Neutrophil (primary cell): ENCODE data around the gene NAT10.
"Not testable (repeated sequence)": the region's sequence is repeated elsewhere in the genome, so short reads cannot be mapped to it uniquely, and the experiment has no call there.

Source experiments
- H3K27ac ChIP-seq: fragments of 200-600 bp; sonication (generic); 2 replicates; pipeline ENCODE4 v1.5.1; 2016; ENCODE audit warnings: mild to moderate bottlenecking, moderate library complexity
- H3K27me3 ChIP-seq: fragments of 200-600 bp; sonication (generic); 2 replicates; pipeline ENCODE4 v1.6.0; 2016; ENCODE audit warnings: mild to moderate bottlenecking
- H3K36me3 ChIP-seq: fragments of 200-600 bp; sonication (generic); 2 replicates; pipeline ENCODE4 v1.5.1; 2017
- H3K4me1 ChIP-seq, 2 experiments: fragments of 200-600 bp in 1 of 2; sonication (generic) in 1 of 2; 1 replicate in 1 of 2; 2 replicates in 1 of 2; pipeline versions ENCODE4 v1.5.1 to v1.6.1; 2013 to 2016; ENCODE audit warnings: low read depth in 1 of 2, low read length in 1 of 2, mild to moderate bottlenecking in 1 of 2, moderate library complexity in 1 of 2; ENCODE audit not compliant: control insufficient read depth in 1 of 2, insufficient read depth in 1 of 2
- H3K4me3 ChIP-seq, 2 experiments: fragments of 200-600 bp in 1 of 2; sonication (generic) in 1 of 2; 1 replicate in 1 of 2; 2 replicates in 1 of 2; pipeline ENCODE4 v1.5.1; 2013 to 2016; ENCODE audit warnings: low read depth in 1 of 2, low read length in 1 of 2, mild to moderate bottlenecking in 1 of 2, moderate library complexity in 1 of 2
- H3K9me3 ChIP-seq: fragments of 200-600 bp; sonication (generic); 2 replicates; pipeline ENCODE4 v1.5.1; 2016
- CTCF ChIP-seq: fragments of 200-600 bp; sonication (generic); IDR thresholded peaks from 2 replicates; pipeline ENCODE4 v1.5.1; 2016; ENCODE audit warnings: antibody characterized with exemption

NAT10 gene

GRCh38 chr11:34180040-34180813 is 74.8 kb downstream of the NAT10 start:
- Histone ChIP-seq H3K36me3 (no peaks in the 10 kb centered on the region), H3K27me3 (no peaks in the 10 kb centered on the region), H3K27ac (no peak overlapping the region), H3K4me1 (no peaks in the 10 kb centered on the region), H3K4me3 (no peak overlapping the region), H3K9me3 (no peaks in the 10 kb centered on the region)
- no peak for TF ChIP-seq CTCF

GRCh38 chr11:34180814-34181165 is 75.4 kb downstream of the NAT10 start:
- H3K9me3 ChIP-seq, H3K27ac ChIP-seq, H3K4me3 ChIP-seq, H3K4me1 ChIP-seq, H3K36me3 ChIP-seq, H3K27me3 ChIP-seq: not testable (repeated sequence)

GRCh38 chr11:34181251-34181650 is 75.8 kb downstream of the NAT10 start:
- Histone ChIP-seq H3K9me3 (no peaks in the 10 kb centered on the region), H3K36me3 (no peaks in the 10 kb centered on the region), H3K27ac (no peak overlapping the region), H3K4me3 (no peak overlapping the region), H3K27me3 (no peaks in the 10 kb centered on the region), H3K4me1 (no peaks in the 10 kb centered on the region)
- TF ChIP-seq CTCF: no peak

- H3K27ac ChIP-seq: no peak overlapping the region
- TF ChIP-seq CTCF: no peak
- no peaks in the 10 kb centered on the region for H3K4me1 ChIP-seq
- no peaks in the 10 kb centered on the region for H3K36me3 ChIP-seq
- no peaks in the 10 kb centered on the region for H3K27me3 ChIP-seq
- no peak overlapping the region for H3K4me3 ChIP-seq
- no peaks in the 10 kb centered on the region for H3K9me3 ChIP-seq
These were observed 76.5 kb downstream of the NAT10 start for GRCh38 chr11:34181856-34182405.

GRCh38 chr11:34182425-34182824 is 77.0 kb downstream of the NAT10 start:
- Histone ChIP-seq H3K36me3 (no peaks in the 10 kb centered on the region), H3K9me3 (no peaks in the 10 kb centered on the region), H3K4me3 (no peak overlapping the region), H3K27me3 (no peaks in the 10 kb centered on the region), H3K4me1 (no peaks in the 10 kb centered on the region), H3K27ac (no peak overlapping the region)
- TF ChIP-seq CTCF: no peak

GRCh38 chr11:34182921-34183685 is 77.7 kb downstream of the NAT10 start:
- no peak for TF ChIP-seq CTCF
- H3K4me3 ChIP-seq: no peak overlapping the region

More at GRCh38 chr11:34182921-34183685, 77.7 kb downstream of the NAT10 start:
- Histone ChIP-seq H3K27me3 (no peaks in the 10 kb centered on the region), H3K36me3 (no peaks in the 10 kb centered on the region), H3K9me3 (no peaks in the 10 kb centered on the region), H3K4me1 (no peaks in the 10 kb centered on the region), H3K27ac (no peak overlapping the region)
